MM.1S (cell line): ENCODE measurements around the gene TYSND1.

Source experiments
- DNase-seq: peaks from one replicate; pipeline ENCODE4 v3.0.0-alpha.2; 2015
- H2AFZ ChIP-seq: fragments of 300-600 bp; sonication (generic); 2 replicates; pipeline ENCODE4 v1.6.0; 2016; ENCODE audit warnings: antibody characterized with exemption, low read length
- H3F3A ChIP-seq: fragments of 300-600 bp; sonication (generic); 2 replicates; pipeline ENCODE4 v1.6.1; 2016; ENCODE audit warnings: mild to moderate bottlenecking, antibody characterized with exemption, low read length, moderate library complexity, mixed read lengths; ENCODE audit not compliant: insufficient read depth
- H3K27ac ChIP-seq: fragments of 300-600 bp; sonication (generic); 2 replicates; pipeline ENCODE4 v1.5.1; 2016; ENCODE audit warnings: mild to moderate bottlenecking, low read length
- H3K27me3 ChIP-seq: fragments of 300-600 bp; sonication (generic); replicated peaks from 2 replicates; pipeline ENCODE4 v1.6.0; 2016; ENCODE audit warnings: low read length; ENCODE audit not compliant: insufficient read depth
- H3K36me3 ChIP-seq: fragments of 300-600 bp; sonication (generic); replicated peaks from 2 replicates; pipeline ENCODE4 v1.6.1; 2016; ENCODE audit warnings: mild to moderate bottlenecking, low read length, mixed read lengths; ENCODE audit not compliant: insufficient read depth
- H3K4me1 ChIP-seq: fragments of 300-600 bp; sonication (generic); 2 replicates; pipeline ENCODE4 v1.6.1; 2016; ENCODE audit warnings: low read length, mixed read lengths
- H3K4me2 ChIP-seq: fragments of 300-600 bp; sonication (generic); 2 replicates; pipeline ENCODE4 v1.6.0; 2016; ENCODE audit warnings: low read depth, low read length
- H3K4me3 ChIP-seq: fragments of 300-600 bp; sonication (generic); 2 replicates; pipeline ENCODE4 v1.5.1; 2016; ENCODE audit warnings: low read length, mixed read lengths
- H3K79me2 ChIP-seq: fragments of 300-600 bp; sonication (generic); 2 replicates; pipeline ENCODE4 v1.6.1; 2016; ENCODE audit warnings: mixed run types, low read length, mixed read lengths
- H3K9ac ChIP-seq: fragments of 300-600 bp; sonication (generic); 2 replicates; pipeline ENCODE4 v1.6.1; 2016; ENCODE audit warnings: low read length, mixed read lengths
- H3K9me2 ChIP-seq: fragments of 300-600 bp; sonication (generic); replicated peaks from 2 replicates; pipeline ENCODE4 v1.6.1; 2016; ENCODE audit warnings: mild to moderate bottlenecking, low read length, mixed read lengths; ENCODE audit not compliant: insufficient read depth
- H3K9me3 ChIP-seq: fragments of 300-600 bp; sonication (generic); replicated peaks from 2 replicates; pipeline ENCODE4 v1.6.1; 2016; ENCODE audit warnings: mild to moderate bottlenecking, low read length, mixed read lengths; ENCODE audit not compliant: insufficient read depth
- H4K20me1 ChIP-seq: fragments of 300-600 bp; sonication (generic); 2 replicates; pipeline ENCODE4 v1.6.1; 2016; ENCODE audit warnings: mild to moderate bottlenecking, low read length, moderate library complexity, mixed read lengths; ENCODE audit not compliant: insufficient read depth
- EZH2 ChIP-seq: fragments of 300-600 bp; sonication (generic); optimal IDR thresholded peaks from 2 replicates; pipeline ENCODE3; 2017; ENCODE audit warnings: low read depth, mild to moderate bottlenecking, antibody characterized with exemption, low read length, mixed read lengths
- EZH2phosphoT487 ChIP-seq: fragments of 300-600 bp; sonication (generic); IDR thresholded peaks from 2 replicates; pipeline ENCODE4 v1.6.1; 2018; ENCODE audit warnings: antibody characterized with exemption, low read length
- TF ChIP-seq, protein P1 (sequence below): fragments of 300-600 bp; sonication (generic); IDR thresholded peaks from 2 replicates; pipeline ENCODE4 v1.5.1; 2016; ENCODE audit warnings: antibody characterized with exemption, low read length, mixed read lengths

Gene TYSND1

DNA sequence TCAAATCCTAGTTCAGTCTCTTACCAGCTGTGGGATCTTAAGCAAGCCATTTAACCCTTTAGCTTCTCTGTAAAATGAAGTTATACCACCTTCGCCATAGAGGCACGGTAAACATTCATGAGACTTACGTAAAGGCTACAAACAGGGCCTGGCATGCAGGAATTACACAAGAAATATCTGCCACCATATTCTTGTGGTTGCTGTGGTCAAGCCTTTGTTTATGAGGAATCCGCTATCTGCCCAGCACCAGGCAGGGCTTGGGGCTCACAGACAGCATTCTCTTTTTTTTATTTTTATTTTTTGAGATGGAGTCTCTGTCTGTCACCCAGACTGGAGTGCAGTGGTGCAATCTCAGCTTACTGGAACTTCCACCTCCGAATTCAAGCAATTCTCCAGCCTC lies 23.8 kb downstream of the TYSND1 start:
- H3K9me3 ChIP-seq, result no peaks in the 10 kb centered on the region
- no peak overlapping the region for H3K4me2 ChIP-seq
- no peaks in the 10 kb centered on the region for H4K20me1 ChIP-seq
- TF ChIP-seq EZH2phosphoT487 (no peak), EZH2 (no peak)
- TF ChIP-seq, protein P1, sequence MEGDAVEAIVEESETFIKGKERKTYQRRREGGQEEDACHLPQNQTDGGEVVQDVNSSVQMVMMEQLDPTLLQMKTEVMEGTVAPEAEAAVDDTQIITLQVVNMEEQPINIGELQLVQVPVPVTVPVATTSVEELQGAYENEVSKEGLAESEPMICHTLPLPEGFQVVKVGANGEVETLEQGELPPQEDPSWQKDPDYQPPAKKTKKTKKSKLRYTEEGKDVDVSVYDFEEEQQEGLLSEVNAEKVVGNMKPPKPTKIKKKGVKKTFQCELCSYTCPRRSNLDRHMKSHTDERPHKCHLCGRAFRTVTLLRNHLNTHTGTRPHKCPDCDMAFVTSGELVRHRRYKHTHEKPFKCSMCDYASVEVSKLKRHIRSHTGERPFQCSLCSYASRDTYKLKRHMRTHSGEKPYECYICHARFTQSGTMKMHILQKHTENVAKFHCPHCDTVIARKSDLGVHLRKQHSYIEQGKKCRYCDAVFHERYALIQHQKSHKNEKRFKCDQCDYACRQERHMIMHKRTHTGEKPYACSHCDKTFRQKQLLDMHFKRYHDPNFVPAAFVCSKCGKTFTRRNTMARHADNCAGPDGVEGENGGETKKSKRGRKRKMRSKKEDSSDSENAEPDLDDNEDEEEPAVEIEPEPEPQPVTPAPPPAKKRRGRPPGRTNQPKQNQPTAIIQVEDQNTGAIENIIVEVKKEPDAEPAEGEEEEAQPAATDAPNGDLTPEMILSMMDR, result no peak
- no peaks in the 10 kb centered on the region for H3K27me3 ChIP-seq
- no peaks in the 10 kb centered on the region for H3F3A ChIP-seq
- H3K4me1 ChIP-seq, result no peaks in the 10 kb centered on the region
- H3K4me3 ChIP-seq, result no peak overlapping the region
- H3K36me3 ChIP-seq, result no peaks in the 10 kb centered on the region
- DNase-seq, result no peak
- H3K79me2 ChIP-seq, result no peaks in the 10 kb centered on the region; the same call in 1 of the 2 replicates
- H3K27ac ChIP-seq, result no peak overlapping the region
- no peaks in the 10 kb centered on the region for H3K9me2 ChIP-seq
- H2AFZ ChIP-seq, result no peak overlapping the region
- H3K9ac ChIP-seq, result no peak overlapping the region

DNA sequence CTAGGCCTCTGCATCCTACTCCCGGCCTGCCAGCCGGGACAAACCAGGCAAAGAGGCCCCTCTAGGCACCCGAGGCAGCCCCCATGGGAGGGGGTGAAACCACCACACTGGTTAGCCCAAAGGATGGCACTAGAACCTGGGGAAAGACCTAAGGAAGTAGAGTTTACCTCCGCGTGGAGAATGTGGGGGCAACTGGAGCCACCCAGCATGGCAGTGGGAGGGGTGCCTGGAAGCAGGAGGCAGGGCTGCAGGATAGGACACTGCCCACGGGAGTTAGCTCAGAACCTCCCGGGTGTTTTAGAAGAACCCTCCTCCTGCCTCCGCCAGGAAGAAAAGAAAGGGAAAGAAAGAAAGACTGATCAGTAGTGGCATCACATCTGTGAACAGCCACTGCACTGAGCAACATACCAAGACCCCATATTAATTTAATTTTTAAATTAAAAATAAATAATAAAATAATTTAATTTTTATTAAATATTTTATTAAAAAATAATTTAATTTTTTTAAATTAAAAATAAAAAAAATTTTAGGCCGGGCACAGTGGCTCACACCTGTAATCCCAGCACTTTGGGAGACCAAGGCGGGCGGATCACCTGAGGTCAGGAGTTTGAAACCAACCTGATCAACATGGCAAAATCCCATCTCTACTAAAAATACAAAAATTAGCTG lies 25.1 kb downstream of the TYSND1 start:
- no peaks in the 10 kb centered on the region for H3K36me3 ChIP-seq
- no peak overlapping the region for H2AFZ ChIP-seq
- H3F3A ChIP-seq, result no peaks in the 10 kb centered on the region
- no peak overlapping the region for H3K4me3 ChIP-seq
- TF ChIP-seq EZH2phosphoT487, result no peak
- TF ChIP-seq EZH2, result no peak
- TF ChIP-seq, protein P1, result no peak
- no peak for DNase-seq
- H4K20me1 ChIP-seq, result no peaks in the 10 kb centered on the region
- no peak overlapping the region for H3K4me2 ChIP-seq
- no peaks in the 10 kb centered on the region for H3K9me3 ChIP-seq
- H3K27ac ChIP-seq, result no peak overlapping the region
- no peaks in the 10 kb centered on the region for H3K4me1 ChIP-seq
- no peak overlapping the region for H3K9ac ChIP-seq
- no peaks in the 10 kb centered on the region for H3K27me3 ChIP-seq
- H3K79me2 ChIP-seq, result no peaks in the 10 kb centered on the region
- no peaks in the 10 kb centered on the region for H3K9me2 ChIP-seq

DNA sequence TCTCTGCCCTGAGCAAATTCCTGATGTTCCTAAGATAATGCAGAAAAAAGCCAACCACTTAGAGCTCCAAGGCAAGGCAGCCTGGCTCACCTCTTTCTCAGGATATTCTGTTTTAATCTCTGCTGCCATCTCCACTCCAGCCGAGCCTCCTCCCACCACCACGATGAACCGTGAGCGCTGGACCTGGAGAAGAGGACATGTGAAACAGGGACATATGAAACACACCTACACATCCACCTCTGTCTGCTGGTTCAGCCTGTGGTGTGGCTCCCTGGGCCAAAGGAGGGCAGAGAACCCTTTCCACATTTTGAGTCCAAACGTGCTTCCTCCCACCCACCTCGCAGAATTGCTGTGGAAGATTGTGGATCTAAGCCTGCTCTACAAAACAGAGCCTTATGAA lies 26.1 kb downstream of the TYSND1 start:
- no peaks in the 10 kb centered on the region for H3K79me2 ChIP-seq
- H3F3A ChIP-seq, result no peaks in the 10 kb centered on the region
- H3K4me1 ChIP-seq, result no peaks in the 10 kb centered on the region
- no peaks in the 10 kb centered on the region for H3K9me3 ChIP-seq
- no peak overlapping the region for H3K27ac ChIP-seq
- no peaks in the 10 kb centered on the region for H3K9me2 ChIP-seq
- DNase-seq, result no peak
- no peak overlapping the region for H3K4me3 ChIP-seq
- H3K9ac ChIP-seq, result no peak overlapping the region
- H3K27me3 ChIP-seq, result no peaks in the 10 kb centered on the region
- H2AFZ ChIP-seq, result no peak overlapping the region
- no peaks in the 10 kb centered on the region for H4K20me1 ChIP-seq
- TF ChIP-seq, protein P1, result no peak
- TF ChIP-seq EZH2, result no peak
- no peak for TF ChIP-seq EZH2phosphoT487
- no peak overlapping the region for H3K4me2 ChIP-seq
- no peaks in the 10 kb centered on the region for H3K36me3 ChIP-seq
